D721Med (cell line): ENCODE measurements around the gene RDX.

Source experiments
- DNase-seq: peaks from one replicate; pipeline ENCODE4 v3.0.0; 2011; ENCODE audit warnings: low spot score; ENCODE audit not compliant: insufficient read length
- FAIRE-seq: peaks from 2 replicates; lab custom pipeline; 2011; peaks lifted over from hg19 to GRCh38; lab: Jason Lieb, UNC
- CTCF ChIP-seq: IDR thresholded peaks from 2 replicates; pipeline ENCODE4 v1.5.1; 2012; ENCODE audit warnings: mild to moderate bottlenecking, control low read depth; ENCODE audit not compliant: insufficient read depth; ENCODE audit errors: missing control alignments

The RDX gene

GRCh38 chr11:110169738-110170137 lies 126.7 kb downstream of the RDX start:
- FAIRE-seq (no peak), DNase-seq (no peak)
- TF ChIP-seq CTCF, result no peak

- no peak for FAIRE-seq
- DNase-seq, result no peak
- no peak for TF ChIP-seq CTCF
Measured at GRCh38 chr11:110168033-110168803, 128.2 kb downstream of the RDX start.

- FAIRE-seq, result no peak
- no peak for TF ChIP-seq CTCF
- DNase-seq, result no peak
Measured at GRCh38 chr11:110165039-110165925, 131.1 kb downstream of the RDX start.

- DNase-seq (no peak), FAIRE-seq (no peak)
- TF ChIP-seq CTCF, result no peak
Measured at GRCh38 chr11:110162216-110162615, 134.2 kb downstream of the RDX start.

- TF ChIP-seq CTCF, result no peak
Measured at GRCh38 chr11:110161061-110161460, 135.4 kb downstream of the RDX start.

GRCh38 chr11:110160437-110160836 lies 136.0 kb downstream of the RDX start:
- no peak for TF ChIP-seq CTCF
- DNase-seq (no peak), FAIRE-seq (no peak)

More at GRCh38 chr11:110161061-110161460, 135.4 kb downstream of the RDX start:
- FAIRE-seq (no peak), DNase-seq (no peak)
